Fibroblast of gingiva (primary cell): ENCODE data around the gene PDCD5.
A peak's percentile ranks its signal among the peaks of the same experiment; 100 is the strongest.
"Not testable (repeated sequence)": the region's sequence is repeated elsewhere in the genome, so short reads cannot be mapped to it uniquely, and the experiment has no call there.

ENCODE experiments used
- DNase-seq: peaks from one replicate; pipeline ENCODE4 v3.0.0-alpha.2; 2011; ENCODE audit warnings: low read depth

Gene PDCD5, protein sequence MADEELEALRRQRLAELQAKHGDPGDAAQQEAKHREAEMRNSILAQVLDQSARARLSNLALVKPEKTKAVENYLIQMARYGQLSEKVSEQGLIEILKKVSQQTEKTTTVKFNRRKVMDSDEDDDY

DNA sequence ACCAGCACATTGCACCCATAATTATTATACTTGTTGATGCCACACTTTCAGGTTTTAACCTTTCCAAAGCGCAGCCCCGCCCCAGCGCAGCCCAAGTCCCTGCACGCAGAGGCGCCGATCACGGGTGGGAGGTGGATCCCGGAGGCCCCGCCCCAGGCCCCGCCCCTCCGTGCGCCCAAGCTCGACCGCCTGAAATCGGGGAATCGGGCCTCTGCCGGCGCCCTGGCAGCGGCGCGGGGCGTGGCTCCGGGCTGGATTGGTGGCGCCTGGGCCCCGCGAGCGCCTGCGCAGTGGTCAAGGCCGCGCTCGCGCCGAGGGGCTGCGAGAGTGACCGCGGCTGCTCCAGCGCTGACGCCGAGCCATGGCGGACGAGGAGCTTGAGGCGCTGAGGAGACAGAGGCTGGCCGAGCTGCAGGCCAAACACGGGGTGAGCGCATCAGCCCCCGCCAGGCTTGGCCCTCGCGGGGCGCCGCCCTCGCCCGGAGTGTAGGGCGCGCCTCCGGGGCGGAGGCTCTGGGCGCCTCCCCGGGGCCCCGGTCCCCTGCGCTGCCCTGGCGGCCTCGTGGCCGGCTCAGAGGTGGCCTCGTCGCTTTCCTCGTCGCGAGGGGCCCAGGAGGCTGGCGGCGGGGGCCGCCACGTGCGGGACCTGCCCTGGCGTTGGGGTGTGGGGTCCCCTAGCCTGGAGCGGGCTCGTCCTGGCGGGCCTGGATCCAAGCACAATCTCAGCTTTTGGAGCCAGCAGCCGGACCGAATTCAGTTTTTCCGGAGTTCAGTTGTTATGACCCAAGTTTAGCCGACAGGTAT lies at the start of gene PDCD5:
PDCD5 (plus strand) TSS at position 290 of the 804 bp plus-strand sequence; CDS start at position 362, 72 bp downstream.
- DNase-seq = peak; percentile 93

DNA sequence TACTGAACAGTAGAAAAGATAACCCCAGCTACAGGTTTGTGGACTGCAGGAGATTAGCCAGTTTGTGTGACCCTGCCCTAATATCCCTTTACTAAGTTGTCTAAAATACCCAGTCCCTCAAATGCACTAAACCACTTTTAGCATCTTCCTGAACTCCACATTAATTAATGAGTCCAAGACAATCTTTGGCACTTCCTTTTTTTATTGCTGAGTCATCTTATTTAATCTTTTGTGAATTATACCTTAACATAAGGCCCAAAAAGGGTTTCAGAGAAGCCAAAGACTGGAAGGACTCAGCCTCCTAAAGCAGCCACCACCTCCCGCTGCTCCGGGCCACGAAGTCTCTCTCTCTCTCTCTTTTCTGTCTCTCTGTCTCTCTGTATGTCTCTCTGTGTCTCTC lies 48.8 kb upstream of the PDCD5 start:
- DNase-seq = no peak

DNA sequence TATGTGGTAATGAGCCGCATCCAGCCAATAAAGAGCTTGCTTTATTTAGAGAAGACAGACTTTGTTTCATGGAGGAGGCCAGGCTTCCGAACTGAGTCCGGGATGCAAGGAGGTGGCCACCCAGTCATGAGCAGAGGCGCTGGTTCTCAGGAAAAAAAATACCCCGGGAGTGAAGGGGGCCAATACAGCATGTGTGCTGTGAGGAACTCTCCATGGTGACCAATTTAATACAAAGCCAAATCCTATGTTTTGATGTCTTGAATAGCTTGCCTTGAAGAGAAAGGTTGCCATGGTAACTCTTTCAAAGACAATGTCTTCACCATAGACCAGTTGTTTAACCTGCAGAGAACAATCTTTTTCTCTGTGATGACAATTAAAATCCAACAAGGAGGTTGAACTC lies 43.4 kb upstream of the PDCD5 start:
- no peak for DNase-seq

DNA sequence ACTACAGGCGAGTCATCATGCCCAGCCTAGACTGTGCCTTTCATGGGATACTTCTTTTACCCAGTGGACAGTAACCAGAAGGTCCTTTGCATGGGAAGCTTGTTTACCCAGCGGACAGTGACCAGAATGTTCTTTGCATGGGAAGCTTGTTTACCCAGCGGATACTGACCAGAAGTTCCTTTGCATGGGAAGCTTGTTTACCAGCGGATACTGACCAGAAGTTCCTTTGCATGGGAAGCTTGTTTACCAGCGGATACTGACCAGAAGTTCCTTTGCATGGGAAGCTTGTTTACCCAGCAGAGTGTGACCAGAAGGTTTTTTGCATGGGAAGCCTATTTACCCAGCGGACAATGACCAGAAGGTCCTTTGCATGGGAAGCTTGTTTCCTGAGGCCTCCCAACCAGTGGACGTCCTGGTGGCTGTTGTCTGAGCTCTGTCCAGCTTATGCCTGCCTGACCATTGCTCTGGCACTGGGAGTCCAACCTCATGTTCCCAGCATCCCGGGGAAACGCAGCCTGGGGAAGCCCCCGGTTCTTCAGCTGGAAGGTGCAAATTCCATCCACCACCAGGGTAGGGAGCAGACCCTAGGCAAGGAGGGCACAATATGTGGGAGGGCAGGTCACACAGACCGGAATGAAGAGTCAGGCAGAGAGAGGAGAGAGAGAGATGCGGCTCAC lies 41.6 kb upstream of the PDCD5 start:
- DNase-seq = no peak

DNA sequence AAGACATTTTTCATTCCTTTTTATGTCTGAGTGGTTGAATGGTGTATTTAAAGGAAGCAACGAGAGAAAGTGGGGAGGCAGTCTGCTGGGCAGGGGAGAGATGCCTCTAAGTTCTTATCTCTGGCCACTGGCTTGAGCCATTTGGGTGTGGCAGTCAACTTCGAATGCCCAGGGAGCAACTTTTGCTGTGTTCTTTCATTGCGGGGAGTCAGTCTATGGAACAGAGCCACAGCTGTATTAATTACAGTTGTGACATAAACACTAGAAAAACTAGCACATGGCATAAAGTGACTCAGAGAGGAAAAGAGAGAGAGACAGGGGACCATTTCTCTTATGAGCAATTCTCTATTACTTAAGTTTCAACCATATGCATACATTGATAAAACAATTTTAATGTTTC lies 40.4 kb upstream of the PDCD5 start:
- DNase-seq = peak; percentile 43

DNA sequence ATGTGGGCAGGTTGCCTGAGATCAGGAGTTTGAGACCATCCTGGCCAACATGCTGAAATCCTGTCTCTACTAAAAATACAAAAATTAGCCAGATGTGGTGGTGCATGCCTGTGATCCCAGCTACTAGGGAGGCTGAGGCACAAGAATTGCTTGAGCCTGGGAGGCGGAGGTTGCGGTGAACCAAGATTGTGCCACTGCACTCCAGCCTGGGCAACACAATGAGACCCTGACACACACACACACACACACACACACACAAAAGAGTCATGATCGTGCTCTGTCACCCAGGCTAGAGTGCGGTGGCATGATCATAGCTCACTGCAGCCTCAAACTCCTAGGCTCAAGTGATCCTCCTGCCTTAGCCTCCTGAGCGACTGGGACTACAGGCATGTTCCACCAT lies 39.6 kb upstream of the PDCD5 start:
- not testable (repeated sequence) for DNase-seq

DNA sequence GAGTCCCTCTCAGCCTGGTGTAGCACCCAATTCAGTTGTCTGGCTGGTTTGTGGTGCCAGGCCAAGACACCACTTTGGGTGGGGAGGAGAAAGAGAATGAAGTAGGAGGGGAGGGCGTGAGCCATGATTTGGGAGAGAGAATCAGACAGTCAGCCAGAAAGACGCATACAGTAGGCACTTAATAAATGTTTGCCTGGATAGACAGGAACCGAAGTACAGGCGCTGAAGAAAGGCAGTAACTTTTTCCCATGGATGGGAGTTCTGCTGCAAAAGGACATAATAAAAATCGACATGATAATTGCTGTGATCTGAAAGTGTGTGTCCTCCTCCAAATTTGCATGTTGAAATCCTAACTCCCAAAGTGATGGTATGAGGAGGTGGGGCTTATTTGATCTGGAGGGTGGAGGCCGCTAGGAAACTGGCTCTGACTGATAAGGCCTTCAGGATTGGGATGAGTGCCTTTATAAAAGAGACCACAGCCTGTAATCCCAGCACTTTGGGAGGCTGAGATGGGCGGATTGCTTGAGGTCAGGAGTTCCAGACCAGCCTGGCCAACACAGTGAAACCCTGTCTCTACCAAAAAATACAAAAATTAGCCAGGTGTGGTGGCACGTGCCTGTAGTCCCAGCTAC lies 38.4 kb upstream of the PDCD5 start:
- DNase-seq = no peak

DNA sequence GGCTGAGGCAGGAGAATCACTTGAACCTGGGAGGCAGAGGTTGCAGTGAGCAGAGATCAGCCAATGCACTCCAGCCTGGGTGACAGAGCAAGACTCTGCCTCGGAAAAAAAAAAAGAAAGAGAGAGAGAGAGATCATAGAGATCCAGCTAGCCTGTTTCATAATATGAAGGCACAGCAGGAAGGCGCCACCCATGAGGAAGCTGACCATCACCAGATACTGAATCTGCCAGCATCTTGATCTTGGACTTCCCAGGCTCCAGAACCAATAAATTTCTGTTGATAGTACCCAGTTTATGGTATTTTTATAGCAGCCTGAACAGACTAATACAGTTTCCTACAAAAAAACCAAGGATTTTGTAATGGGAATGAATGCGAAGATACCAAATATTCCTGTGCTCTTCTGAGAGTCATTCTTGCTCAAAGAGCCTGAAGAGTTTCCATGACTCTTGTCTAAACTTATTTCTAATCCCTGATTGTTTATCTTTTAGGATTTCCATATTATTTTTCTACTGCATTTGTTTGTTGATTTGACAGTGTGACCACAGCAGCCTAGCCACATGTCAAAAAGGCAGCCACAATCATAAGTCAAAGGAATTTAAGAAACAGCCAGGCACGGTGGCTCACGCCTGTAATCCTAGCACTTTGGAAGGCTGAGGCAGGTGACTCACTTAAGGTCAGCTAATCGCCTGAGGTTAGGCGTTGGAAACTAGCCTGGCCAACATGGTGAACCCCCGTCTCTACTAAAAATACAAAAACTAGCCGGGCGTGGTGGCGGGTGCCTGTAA lies 37.7 kb upstream of the PDCD5 start:
- DNase-seq = peak; percentile 70

DNA sequence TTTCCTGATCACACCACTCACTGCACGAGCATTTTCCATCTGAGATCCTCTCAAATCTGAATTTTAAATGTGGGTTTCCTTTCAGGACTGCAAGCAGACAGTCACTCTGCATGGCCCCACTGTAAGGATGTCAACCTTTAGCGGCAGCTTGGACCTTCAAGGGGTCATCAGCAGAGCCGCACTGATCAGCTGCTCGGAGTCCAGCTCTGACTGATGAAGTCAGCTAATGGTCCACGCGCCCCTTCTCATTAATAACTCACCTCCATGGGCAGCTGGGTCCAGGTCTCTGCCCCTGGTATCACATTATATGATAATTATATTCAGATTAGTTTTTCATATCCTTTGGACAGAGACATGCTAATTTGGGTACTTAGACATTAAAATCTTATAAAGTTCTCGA lies 36.1 kb upstream of the PDCD5 start:
- DNase-seq = no peak

DNA sequence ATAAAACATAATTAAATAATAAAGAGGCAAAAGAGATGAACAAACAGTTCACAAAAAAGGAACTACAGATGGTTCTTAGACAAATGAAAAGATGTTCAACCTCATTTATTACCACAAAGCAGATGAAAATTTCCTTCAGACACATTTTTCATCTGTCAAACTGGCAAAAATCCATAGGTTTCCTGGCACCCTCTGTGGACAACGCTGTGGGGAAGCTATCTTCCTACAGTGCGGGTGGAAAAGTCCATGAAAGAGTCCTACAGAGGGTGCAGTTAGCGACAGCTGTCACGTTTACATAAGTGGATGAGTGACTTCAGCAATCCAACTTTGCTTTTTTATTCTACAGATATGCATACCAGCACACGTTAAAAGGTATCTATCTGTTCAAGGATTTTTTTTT lies 30.3 kb upstream of the PDCD5 start:
- DNase-seq = no peak

DNA sequence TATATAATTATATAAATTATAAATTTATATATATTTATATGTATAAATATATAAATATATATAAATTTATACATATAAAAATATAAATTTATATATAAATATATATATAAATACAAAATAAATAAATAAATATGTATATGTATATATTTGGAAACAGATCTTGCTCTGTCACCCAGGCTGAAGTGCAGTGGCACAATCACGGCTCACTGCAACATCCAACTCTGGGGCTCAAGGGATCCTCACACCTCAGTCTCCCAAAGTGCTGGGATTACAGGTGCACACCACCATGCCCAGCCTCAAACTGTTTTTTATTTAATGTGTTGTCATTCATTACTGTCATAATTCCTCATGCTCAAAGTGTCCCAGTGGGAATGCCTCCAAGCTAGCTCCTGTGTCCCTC lies 25.2 kb upstream of the PDCD5 start:
- no peak for DNase-seq

DNA sequence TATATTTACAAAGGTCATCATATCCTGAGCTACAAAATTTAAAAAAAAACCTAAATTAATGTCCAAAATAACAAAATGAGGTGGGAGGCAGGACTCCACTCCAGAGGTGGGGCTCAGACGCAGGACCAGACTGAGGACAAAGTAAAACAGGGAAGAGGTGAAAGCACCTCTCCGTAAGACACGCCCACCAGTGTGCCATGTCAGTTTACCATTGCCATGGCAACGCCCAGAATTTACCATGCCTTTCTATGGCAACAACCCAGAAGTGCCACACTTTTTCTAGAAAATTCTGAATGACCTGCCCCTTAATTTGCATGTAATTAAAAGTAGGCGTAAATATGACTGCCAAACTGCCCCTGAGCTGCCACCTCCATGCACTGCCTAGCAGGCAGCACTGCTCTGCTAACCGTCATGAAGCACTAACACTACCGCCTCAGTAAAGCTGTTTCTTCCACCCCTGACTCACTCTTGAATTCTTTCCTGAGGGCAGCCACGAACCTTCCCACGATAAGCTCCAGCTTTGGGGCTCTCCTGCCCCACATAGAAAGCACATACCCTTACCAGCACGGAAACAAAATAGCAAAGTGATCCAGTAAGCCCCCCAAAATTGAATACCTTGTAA lies 22.3 kb upstream of the PDCD5 start:
- no peak for DNase-seq

DNA sequence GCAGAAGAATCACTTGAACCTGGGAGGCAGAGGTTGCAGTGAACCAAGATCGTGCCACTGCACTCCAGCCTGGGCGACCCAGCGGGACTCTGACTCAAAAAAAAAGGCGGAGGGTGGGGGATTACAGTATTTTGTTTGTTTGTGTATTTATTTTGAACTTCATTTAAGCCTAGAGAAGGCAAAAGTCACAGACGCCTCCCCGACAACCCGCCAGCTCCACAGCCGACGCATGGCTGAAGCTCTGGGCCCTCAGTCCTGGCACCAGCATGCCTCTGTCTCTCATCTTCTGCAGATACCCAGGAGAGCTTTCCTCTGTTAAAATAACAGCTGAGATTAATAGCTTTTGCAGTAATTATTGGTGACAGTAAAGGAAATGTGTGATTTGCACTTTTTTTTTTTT lies 17.2 kb upstream of the PDCD5 start:
- DNase-seq = no peak

DNA sequence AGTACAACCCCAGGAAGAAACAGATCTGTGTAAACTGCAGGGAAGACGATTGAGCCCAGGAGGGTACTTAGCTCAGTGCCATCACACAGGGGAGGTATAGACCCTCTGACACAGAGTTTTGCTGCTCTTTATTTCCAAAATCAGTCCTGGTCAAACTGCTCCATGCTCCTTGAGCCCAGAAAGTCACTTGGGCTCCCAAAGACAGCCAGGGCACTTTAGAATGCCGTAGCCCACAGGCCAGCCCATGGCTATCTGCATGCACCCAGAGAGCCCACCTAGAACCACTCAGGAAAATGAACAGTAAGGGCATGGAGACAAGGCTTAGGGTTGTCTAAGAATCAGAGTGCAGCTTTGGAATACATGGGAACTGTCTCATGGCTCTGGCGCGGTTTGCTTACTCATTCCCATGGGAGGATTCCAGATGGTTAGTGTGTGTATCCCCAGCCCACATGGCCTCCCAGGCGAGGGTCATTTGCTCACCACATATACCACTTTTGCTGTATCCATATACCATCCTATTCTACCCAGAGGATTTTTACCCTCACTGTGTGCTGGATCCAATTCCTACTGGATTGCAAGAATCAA lies 14.7 kb upstream of the PDCD5 start:
- no peak for DNase-seq

DNA sequence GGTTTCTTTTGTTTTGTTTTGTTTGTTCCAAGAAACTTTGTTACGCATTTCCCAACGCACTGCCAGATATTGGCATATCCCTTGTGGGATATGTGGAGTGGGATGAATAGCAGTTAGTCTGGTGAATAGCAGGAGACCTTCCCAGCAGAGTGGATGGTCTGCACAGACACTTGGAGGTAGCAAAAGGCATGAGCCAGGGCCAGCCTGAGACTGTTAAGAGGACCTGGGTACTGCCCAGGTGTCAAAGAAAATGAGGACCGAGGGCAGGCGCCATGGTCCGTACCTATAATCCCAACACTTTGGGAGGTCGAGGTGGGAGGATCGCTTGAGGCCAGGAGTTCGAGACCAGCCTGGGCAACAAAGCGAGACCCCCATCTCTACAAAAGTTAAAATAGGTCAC lies 13.5 kb upstream of the PDCD5 start:
- DNase-seq = no peak

DNA sequence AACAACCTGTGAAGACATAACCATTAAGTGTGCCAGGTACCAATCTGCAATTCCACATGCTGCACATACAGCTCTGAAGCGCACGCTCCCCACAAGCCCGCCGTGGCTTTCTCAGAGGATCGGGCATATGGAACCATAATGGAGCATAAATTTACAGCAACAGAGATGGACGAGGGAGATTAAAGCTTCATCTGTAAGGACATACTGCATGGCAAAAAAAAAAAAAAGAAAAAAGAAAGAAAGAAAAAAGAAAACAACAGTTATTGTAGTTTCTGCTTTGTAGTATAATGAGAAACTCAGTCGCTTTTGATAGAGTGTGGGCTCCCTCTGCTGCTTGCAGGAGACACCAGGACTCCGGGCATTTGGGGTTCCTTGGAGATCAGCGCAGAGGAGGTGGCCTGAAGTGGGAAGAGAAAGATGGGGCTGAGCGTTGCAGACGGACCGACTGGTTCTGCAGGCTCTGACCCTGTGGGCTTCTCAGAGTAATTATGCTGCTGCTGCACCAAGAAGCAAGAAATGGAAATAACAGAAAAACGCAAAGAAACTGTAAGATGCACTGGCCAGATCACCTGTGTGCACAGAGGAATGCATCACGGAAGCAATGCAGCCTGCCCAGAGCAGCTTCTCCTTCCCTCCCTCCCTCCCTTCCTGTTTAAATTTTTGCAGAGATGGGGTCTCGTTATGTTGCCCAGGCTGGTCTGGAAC lies 10.8 kb upstream of the PDCD5 start:
- peak; percentile 47 for DNase-seq

DNA sequence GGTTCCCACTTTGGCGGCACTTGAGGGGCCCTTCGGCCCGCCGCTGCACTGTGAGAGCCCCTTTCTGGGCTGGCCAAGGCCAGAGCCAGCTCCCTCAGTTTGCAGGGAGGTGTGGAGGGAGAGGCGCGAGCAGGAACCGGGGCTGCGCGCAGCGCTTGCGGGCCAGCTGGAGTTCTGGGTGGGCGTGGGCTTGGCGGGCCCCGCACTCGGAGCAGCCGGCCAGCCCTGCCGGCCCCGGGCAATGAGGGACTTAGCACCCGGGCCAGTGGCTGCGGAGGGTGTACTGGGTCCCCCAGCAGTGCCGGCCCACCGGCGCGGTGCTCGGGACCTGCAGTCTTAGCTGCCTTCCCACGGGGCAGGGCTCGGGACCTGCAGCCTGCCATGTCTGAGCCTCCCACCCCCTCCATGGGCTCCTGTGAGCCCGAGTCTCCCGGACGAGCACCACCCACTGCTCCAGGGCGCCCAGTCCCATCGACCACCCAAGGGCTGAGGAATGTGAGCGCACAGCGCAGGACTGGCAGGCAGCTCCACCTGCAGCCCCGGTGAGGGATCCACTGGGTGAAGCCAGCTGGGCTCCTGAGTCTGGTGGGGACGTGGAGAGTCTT lies 9.4 kb upstream of the PDCD5 start:
- DNase-seq = not testable (repeated sequence)

DNA sequence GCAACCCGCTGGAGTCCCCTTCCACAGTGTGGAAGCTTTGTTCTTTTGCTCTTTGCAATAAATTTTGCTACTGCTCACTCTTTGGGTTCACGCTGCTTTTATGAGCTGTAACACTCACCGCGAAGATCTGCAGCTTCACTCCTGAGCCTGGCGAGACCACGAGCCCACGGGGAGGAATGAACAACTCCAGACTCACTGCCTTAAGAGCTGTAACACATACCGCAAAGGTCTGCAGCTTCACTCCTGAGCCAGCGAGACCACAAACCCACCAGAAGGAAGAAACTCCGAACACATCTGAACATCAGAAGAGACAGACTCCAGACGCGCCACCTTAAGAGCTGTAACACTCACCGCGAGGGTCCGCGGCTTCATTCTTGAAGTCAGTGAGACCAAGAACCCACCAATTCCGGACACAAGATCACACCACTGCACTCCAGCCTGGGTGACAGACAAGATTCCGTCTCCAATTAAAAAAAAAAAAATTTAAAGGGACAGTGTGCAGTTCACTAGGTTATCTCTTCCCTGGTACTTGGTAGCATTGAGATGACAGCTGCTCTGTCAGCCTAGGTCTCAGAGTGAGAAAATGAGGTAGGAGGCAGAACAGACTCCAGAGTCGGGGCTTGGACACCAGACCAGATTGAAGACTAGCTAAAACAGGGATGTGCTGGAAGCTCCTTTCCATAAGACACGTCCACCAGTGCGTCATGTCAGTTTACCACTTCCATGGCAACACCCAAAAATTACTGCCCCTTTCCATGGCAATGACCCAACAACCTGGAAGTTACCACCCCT lies 8.1 kb upstream of the PDCD5 start:
- DNase-seq = not testable (repeated sequence)

DNA sequence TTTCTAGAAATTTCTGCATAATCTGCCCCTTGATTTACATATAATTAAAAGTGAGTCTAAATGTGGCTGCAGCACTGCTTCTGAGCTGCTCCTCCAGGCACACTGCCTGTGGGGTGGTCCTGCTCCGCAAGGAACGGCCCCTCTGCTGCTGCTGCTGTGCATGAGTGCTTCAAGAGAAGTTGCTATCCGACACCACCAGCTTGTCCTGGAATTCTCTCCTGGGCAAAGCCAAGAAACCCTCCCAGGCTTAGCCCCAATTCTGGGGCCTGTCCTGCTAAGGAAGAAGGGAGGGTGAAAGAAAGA lies 7.5 kb upstream of the PDCD5 start:
- DNase-seq = no peak

DNA sequence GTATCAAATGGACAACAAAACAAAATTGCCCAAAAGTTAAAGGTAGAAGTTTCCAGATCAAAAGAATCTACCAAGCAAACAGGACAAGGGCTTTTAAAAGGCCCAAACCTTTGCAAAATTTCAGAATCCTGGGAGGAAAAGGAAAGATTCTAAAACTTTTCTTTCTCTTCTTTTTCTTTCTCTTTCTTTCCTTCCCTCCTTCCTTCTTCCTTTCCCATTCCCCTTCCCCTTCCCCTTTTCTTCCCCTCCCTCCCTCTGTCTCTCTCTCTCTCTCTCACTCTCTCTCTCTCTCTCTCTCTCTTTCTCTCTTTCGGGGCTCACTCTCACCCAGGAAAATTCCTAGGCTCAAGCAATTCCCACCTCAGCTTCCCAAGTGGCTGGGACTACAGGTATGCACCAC lies 4.2 kb upstream of the PDCD5 start:
- no peak for DNase-seq
